ENCODE data around the gene RSL1D1.

RSL1D1 gene

GRCh38 chr16:11841026-11841425 lies 10.3 kb downstream of the RSL1D1 start:
- Histone ChIP-seq H4K20me1 (ENCODE audit: insufficient read depth, low read length) (peaks cover 29% of the 10 kb centered on the region), H3K79me2 (ENCODE audit: insufficient read depth, low read length) (peaks cover 25% of the 10 kb centered on the region), H3K9ac (ENCODE audit: low read depth, low read length) (no peak overlapping the region), H3K27ac (ENCODE audit: low read length) (no peak overlapping the region), H3K27me3 (ENCODE audit: insufficient read depth, low read length, poor library complexity) (no peaks in the 10 kb centered on the region), H3K9me3 (ENCODE audit: insufficient read depth, low read length, severe bottlenecking) (no peaks in the 10 kb centered on the region), H3K4me2 (ENCODE audit: insufficient read depth, low read length) (no peak overlapping the region), H3K4me1 (ENCODE audit: insufficient read depth, low read length) (no peaks in the 10 kb centered on the region), H3K36me3 (ENCODE audit: insufficient read depth, low read length) (peaks cover 95% of the 10 kb centered on the region), H3K4me3 (ENCODE audit: low read depth in 1 of 2, low read length in 2 of 2) (no peak overlapping the region), H2AFZ (ENCODE audit: low read depth, low read length) (no peak overlapping the region)
- ATAC-seq (ENCODE audit: insufficient read depth, low read depth) (no peak), DNase-seq (no peak)
- no peak for TF ChIP-seq EZH2 (IDR thresholded peaks at IDR 0.05; ENCODE audit: borderline replicate concordance, low read depth, low read length, severe bottlenecking)
- no peak for TF ChIP-seq CTCF (IDR thresholded peaks at IDR 0.05; ENCODE audit: borderline replicate concordance, extremely low read depth, low read length, poor library complexity, severe bottlenecking)

GRCh38 chr16:11836650-11837244 lies 14.6 kb downstream of the RSL1D1 start:
- Histone ChIP-seq H3K4me2 (ENCODE audit: insufficient read depth, low read length) (no peak overlapping the region), H3K27ac (ENCODE audit: low read length) (no peak overlapping the region), H3K4me1 (ENCODE audit: insufficient read depth, low read length) (no peaks in the 10 kb centered on the region), H4K20me1 (ENCODE audit: insufficient read depth, low read length) (peaks cover 7% of the 10 kb centered on the region), H3K79me2 (ENCODE audit: insufficient read depth, low read length) (no peaks in the 10 kb centered on the region), H3K4me3 (ENCODE audit: low read depth in 1 of 2, low read length in 2 of 2) (no peak overlapping the region), H3K27me3 (ENCODE audit: insufficient read depth, low read length, poor library complexity) (no peaks in the 10 kb centered on the region), H2AFZ (ENCODE audit: low read depth, low read length) (no peak overlapping the region), H3K9ac (ENCODE audit: low read depth, low read length) (no peak overlapping the region), H3K36me3 (ENCODE audit: insufficient read depth, low read length) (peaks cover 60% of the 10 kb centered on the region), H3K9me3 (ENCODE audit: insufficient read depth, low read length, severe bottlenecking) (no peaks in the 10 kb centered on the region)
- TF ChIP-seq CTCF (IDR thresholded peaks at IDR 0.05; ENCODE audit: borderline replicate concordance, extremely low read depth, low read length, poor library complexity, severe bottlenecking) (no peak), EZH2 (IDR thresholded peaks at IDR 0.05; ENCODE audit: borderline replicate concordance, low read depth, low read length, severe bottlenecking) (no peak)
- DNase-seq (no peak), ATAC-seq (ENCODE audit: insufficient read depth, low read depth) (peak; percentile 30; the same call in 2 of the 3 replicates)

- Histone ChIP-seq H3K4me1 (ENCODE audit: insufficient read depth, low read length) (no peaks in the 10 kb centered on the region), H3K4me3 (ENCODE audit: low read depth in 1 of 2, low read length in 2 of 2) (no peak overlapping the region), H4K20me1 (ENCODE audit: insufficient read depth, low read length) (peaks cover 6% of the 10 kb centered on the region), H3K27me3 (ENCODE audit: insufficient read depth, low read length, poor library complexity) (no peaks in the 10 kb centered on the region), H3K4me2 (ENCODE audit: insufficient read depth, low read length) (no peak overlapping the region), H2AFZ (ENCODE audit: low read depth, low read length) (no peak overlapping the region), H3K79me2 (ENCODE audit: insufficient read depth, low read length) (no peaks in the 10 kb centered on the region), H3K9ac (ENCODE audit: low read depth, low read length) (no peak overlapping the region), H3K27ac (ENCODE audit: low read length) (no peak overlapping the region), H3K36me3 (ENCODE audit: insufficient read depth, low read length) (peaks cover 53% of the 10 kb centered on the region), H3K9me3 (ENCODE audit: insufficient read depth, low read length, severe bottlenecking) (no peaks in the 10 kb centered on the region)
- DNase-seq (no peak), ATAC-seq (ENCODE audit: insufficient read depth, low read depth) (0 out of 3 replicates have a peak, but pooled peaks have one; percentile 12)
- no peak for TF ChIP-seq EZH2 (IDR thresholded peaks at IDR 0.05; ENCODE audit: borderline replicate concordance, low read depth, low read length, severe bottlenecking)
Measured at GRCh38 chr16:11835891-11836649, 15.3 kb downstream of the RSL1D1 start.

GRCh38 chr16:11835309-11835708 lies 16.0 kb downstream of the RSL1D1 start:
- H3K4me1 ChIP-seq (ENCODE audit: insufficient read depth, low read length) = no peaks in the 10 kb centered on the region
- H3K79me2 ChIP-seq (ENCODE audit: insufficient read depth, low read length) = no peaks in the 10 kb centered on the region
- H3K27ac ChIP-seq (ENCODE audit: low read length) = no peak overlapping the region
- H3K4me2 ChIP-seq (ENCODE audit: insufficient read depth, low read length) = no peak overlapping the region
- H4K20me1 ChIP-seq (ENCODE audit: insufficient read depth, low read length) = peaks cover 4% of the 10 kb centered on the region
- H3K9ac ChIP-seq (ENCODE audit: low read depth, low read length) = no peak overlapping the region
- H3K9me3 ChIP-seq (ENCODE audit: insufficient read depth, low read length, severe bottlenecking) = no peaks in the 10 kb centered on the region
- DNase-seq (no peak), ATAC-seq (ENCODE audit: insufficient read depth, low read depth) (peak; percentile 29; the same call in 2 of the 3 replicates)
- no peak overlapping the region for H2AFZ ChIP-seq (ENCODE audit: low read depth, low read length)
- H3K4me3 ChIP-seq (ENCODE audit: low read depth in 1 of 2, low read length in 2 of 2) = no peak overlapping the region
- no peak for TF ChIP-seq EZH2 (IDR thresholded peaks at IDR 0.05; ENCODE audit: borderline replicate concordance, low read depth, low read length, severe bottlenecking)
- no peak for TF ChIP-seq CTCF (IDR thresholded peaks at IDR 0.05; ENCODE audit: borderline replicate concordance, extremely low read depth, low read length, poor library complexity, severe bottlenecking)
- no peaks in the 10 kb centered on the region for H3K27me3 ChIP-seq (ENCODE audit: insufficient read depth, low read length, poor library complexity)
- peaks cover 45% of the 10 kb centered on the region for H3K36me3 ChIP-seq (ENCODE audit: insufficient read depth, low read length)
